GM21390 (cell line): ENCODE data around the gene SCD5.

Experiments used
- ATAC-seq: cut with Tn5 transposase; IDR thresholded peaks from one replicate; pipeline ENCODE4 v1.9.1; 2021; ENCODE audit not compliant: unreplicated experiment

The SCD5 gene

DNA sequence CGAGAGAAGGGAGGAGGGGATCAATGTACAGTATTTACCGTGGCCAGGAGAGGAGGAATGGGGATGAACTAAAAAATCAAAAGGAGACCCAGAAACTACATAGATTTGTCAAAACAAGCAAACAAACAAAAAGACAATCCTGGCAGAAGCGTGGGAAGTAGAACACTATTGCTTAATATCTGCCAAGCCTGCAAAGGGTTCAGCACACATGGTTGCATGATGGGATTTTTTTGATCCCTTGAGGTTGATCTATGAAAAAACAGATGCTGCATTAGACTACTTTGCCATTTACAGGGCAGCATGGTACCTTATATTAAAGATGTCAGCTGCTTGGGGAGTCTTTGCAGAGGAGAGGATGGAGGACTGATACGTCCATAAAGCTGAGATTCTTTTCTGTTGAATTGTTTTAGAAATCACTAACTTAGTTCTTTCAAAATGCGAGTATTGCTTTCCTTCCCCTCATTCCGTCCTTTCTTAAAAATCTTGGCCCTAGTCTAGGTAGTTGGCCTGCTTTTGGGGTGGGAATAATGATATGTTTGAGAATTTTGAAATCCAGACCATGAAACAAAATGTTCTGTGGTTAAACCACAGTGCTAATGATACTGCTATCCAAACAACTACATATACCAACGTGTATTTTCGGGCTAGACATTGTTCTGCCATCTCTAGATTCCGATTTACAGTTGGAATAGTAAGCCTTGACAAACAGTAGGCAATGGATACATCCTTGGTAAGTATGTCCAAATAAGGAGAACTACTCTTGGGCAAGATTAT lies 197.2 kb downstream of the SCD5 start:
- ATAC-seq, result no peak

GRCh38 chr4:82599336-82599735 lies 199.3 kb downstream of the SCD5 start:
- ATAC-seq, result no peak

GRCh38 chr4:82594456-82594855 lies 204.1 kb downstream of the SCD5 start:
- ATAC-seq, result no peak

- ATAC-seq, result no peak
Measured at GRCh38 chr4:82593411-82593810, 205.2 kb downstream of the SCD5 start.

GRCh38 chr4:82592639-82593038 lies 206.0 kb downstream of the SCD5 start:
- no peak for ATAC-seq

GRCh38 chr4:82591592-82591991 lies 207.0 kb downstream of the SCD5 start:
- ATAC-seq, result no peak

DNA sequence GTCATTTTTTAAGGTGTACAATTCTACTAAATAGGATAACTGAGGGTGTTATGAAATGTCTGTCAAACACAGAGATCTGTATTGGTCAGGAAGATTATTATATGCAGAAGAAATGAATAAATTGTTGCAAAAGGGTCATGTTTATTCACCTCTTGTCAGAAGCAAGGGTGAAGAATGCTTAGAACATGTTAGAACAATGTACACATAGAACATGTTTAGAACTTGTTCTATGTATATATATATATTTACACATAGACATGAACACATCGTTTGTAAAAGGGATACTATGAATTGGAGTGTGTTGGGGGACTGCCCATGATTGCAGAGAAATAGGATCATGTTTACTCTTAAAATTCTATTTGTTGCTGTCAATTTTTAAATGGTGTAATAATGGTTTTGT lies 208.8 kb downstream of the SCD5 start:
- no peak for ATAC-seq

DNA sequence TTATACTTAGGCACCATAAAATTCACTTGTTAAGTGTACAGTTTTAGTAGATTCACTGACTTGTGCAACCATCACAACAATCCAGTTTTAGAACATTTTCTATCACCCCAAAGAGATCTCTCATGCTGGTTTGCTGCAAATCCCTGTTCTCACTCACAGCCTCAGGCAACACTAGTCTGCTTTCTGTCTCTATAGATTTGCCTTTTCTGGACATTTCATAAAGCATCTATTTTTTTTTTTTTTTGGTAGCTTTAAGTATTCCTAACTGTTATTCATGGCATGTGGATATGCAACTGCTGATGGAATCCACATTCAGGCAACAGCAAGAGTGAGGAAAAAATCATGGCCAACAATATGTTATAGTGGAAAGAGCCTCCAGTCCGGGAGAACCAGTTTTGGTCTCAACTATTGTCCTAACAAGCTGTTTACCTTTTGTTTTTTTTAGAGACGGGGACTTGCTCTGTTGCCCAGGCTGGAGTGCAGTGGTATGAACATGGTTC lies 209.8 kb downstream of the SCD5 start:
- ATAC-seq, result no peak

- no peak for ATAC-seq
Measured at GRCh38 chr4:82587826-82588540, 210.6 kb downstream of the SCD5 start.

DNA sequence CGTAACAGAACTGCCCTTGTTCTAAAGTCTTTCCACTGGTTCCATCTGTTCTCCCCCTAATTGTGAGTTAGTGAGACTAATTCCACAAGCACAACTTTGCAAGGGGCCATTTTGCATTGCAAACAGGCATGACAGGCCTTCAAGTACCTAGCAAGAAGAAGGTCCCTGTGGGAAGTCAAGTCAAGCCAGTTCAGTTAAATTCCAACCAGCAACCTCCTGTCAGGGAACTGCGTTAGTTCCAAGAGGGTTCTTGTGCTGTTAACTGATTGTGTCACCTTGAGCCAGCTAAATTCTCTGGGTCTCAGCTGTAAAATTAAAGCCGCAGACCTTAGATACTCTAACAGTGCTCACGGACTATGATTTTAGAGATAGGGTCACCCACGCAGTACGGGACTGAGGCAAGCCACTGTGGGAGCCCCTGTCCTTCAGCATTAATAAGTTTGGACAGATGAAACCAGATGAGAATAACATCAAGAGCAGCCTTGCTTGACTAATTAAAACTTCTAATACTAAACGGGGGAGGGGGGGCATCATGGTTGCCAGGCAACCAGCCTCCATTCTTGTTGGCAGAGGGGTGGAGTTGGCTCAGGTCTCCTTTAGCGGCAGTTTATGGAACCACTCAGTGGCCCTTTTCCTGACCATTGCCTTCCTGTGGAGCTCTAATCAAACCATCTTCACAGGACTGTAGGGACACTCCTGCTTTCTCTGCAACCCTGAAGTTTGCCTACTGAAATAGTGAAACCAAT lies 212.7 kb downstream of the SCD5 start:
- ATAC-seq, result no peak

GRCh38 chr4:82584931-82585330 lies 213.7 kb downstream of the SCD5 start:
- ATAC-seq, result no peak

DNA sequence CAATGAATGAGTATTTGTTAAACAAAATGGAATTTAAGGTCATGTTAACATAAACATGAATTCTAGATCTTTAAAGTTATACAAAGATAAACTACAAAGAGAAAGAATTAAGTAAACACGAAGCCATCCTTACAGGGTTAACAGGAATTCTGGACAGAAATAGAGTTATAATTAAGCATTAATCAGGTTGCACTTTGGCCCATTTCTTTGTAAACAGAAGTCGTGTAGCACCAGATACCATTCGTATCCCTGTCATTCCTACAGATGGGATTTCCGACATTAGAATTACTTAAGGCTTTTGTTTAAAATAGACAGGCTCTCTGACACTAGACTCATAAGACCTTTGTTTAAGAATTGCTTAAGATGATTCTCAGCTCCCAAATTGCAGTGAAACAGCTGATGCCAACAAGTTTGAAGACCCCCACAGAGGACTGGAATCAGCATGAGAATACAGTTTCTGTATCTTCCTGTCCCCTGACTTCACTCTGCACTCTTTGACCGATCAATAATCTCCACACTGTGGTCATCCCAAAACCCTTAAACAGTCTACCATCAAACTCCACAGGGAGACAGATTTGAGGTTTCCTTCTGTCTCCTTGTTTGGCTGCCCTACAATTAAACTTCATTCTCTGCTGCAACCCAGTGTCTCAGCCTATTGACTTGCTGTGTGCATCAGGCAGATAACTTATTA lies 214.6 kb downstream of the SCD5 start:
- no peak for ATAC-seq

GRCh38 chr4:82579932-82580331 lies 218.7 kb downstream of the SCD5 start:
- ATAC-seq, result no peak
